ENCODE data around the gene VPS4A.

VPS4A gene

GRCh38 chr16:69301861-69302260, 9.3 kb upstream of the VPS4A start:
- no peaks in the 10 kb centered on the region for H3K4me1 ChIP-seq
- TF ChIP-seq CTCF (IDR thresholded peaks at IDR 0.05; ENCODE audit: low read depth, low read length): no peak

GRCh38 chr16:69302301-69302700, 8.8 kb upstream of the VPS4A start:
- Histone ChIP-seq H3K9me3 (no peaks in the 10 kb centered on the region), H3K4me1 (no peaks in the 10 kb centered on the region), H3K4me3 (ENCODE audit: low read depth, low read length) (no peak overlapping the region), H3K36me3 (peaks cover 23% of the 10 kb centered on the region), H3K27me3 (no peaks in the 10 kb centered on the region)
- DNase-seq: no peak
- TF ChIP-seq CTCF (IDR thresholded peaks at IDR 0.05; ENCODE audit: low read depth, low read length): no peak

More at GRCh38 chr16:69301861-69302260, 9.3 kb upstream of the VPS4A start:
- Histone ChIP-seq H3K36me3 (peaks cover 23% of the 10 kb centered on the region), H3K9me3 (no peaks in the 10 kb centered on the region), H3K27me3 (no peaks in the 10 kb centered on the region), H3K4me3 (ENCODE audit: low read depth, low read length) (no peak overlapping the region)
- no peak for DNase-seq

GRCh38 chr16:69306031-69306430, 5.1 kb upstream of the VPS4A start:
- Histone ChIP-seq H3K36me3 (peaks cover 10% of the 10 kb centered on the region), H3K9me3 (no peaks in the 10 kb centered on the region), H3K4me3 (ENCODE audit: low read depth, low read length) (no peak overlapping the region), H3K27me3 (no peaks in the 10 kb centered on the region), H3K4me1 (peaks cover 4% of the 10 kb centered on the region; the same call in 1 of the 2 replicates)
- TF ChIP-seq CTCF (IDR thresholded peaks at IDR 0.05; ENCODE audit: low read depth, low read length): no peak
- DNase-seq: no peak

GRCh38 chr16:69307091-69307490, 4.1 kb upstream of the VPS4A start:
- TF ChIP-seq CTCF (IDR thresholded peaks at IDR 0.05; ENCODE audit: low read depth, low read length): no peak
- Histone ChIP-seq H3K9me3 (no peaks in the 10 kb centered on the region), H3K36me3 (peaks cover 7% of the 10 kb centered on the region; the same call in 1 of the 2 replicates), H3K27me3 (no peaks in the 10 kb centered on the region), H3K4me1 (peaks cover 4% of the 10 kb centered on the region; the same call in 1 of the 2 replicates), H3K4me3 (ENCODE audit: low read depth, low read length) (no peak overlapping the region)
- DNase-seq: no peak

- 0 out of 2 replicates have a peak, but pooled peaks cover 4% of the 10 kb centered on the region for H3K36me3 ChIP-seq
- H3K4me1 ChIP-seq: peaks cover 4% of the 10 kb centered on the region; the same call in 1 of the 2 replicates
- DNase-seq: no peak
- H3K27me3 ChIP-seq: no peaks in the 10 kb centered on the region
- no peak overlapping the region for H3K4me3 ChIP-seq (ENCODE audit: low read depth, low read length)
- TF ChIP-seq CTCF (IDR thresholded peaks at IDR 0.05; ENCODE audit: low read depth, low read length): no peak
- no peaks in the 10 kb centered on the region for H3K9me3 ChIP-seq
Observed at GRCh38 chr16:69307856-69308255, 3.3 kb upstream of the VPS4A start.

GRCh38 chr16:69309316-69309715, 1.8 kb upstream of the VPS4A start:
- no peak for TF ChIP-seq CTCF (IDR thresholded peaks at IDR 0.05; ENCODE audit: low read depth, low read length)
- DNase-seq: no peak

More at GRCh38 chr16:69309316-69309715, 1.8 kb upstream of the VPS4A start:
- Histone ChIP-seq H3K27me3 (no peaks in the 10 kb centered on the region), H3K4me1 (peaks cover 4% of the 10 kb centered on the region; the same call in 1 of the 2 replicates), H3K9me3 (no peaks in the 10 kb centered on the region), H3K4me3 (ENCODE audit: low read depth, low read length) (no peak overlapping the region), H3K36me3 (peaks cover 14% of the 10 kb centered on the region)

Data from BE2C (cell line).